Esophagus squamous epithelium (tissue), 4 donors: ENCODE measurements around the gene PRKCA.

ENCODE experiments used
- POLR2A ChIP-seq, 4 donors: fragments of 450-650 bp; IDR thresholded peaks; one replicate each; pipeline ENCODE4 v1.6.1; 2017; ENCODE audit warnings: antibody characterized with exemption in 4 of 4, mild to moderate bottlenecking in 4 of 4, moderate library complexity in 3 of 4
- TF ChIP-seq, protein P1 (sequence below), 6 experiments: fragments of 450-650 bp in 4 of 6; fragments of 200-600 bp in 2 of 6; sonication (generic) in 2 of 6; IDR thresholded peaks; one replicate each; pipeline ENCODE4 v1.5.1; 2016 to 2019; ENCODE audit warnings: antibody characterized with exemption in 6 of 6, mild to moderate bottlenecking in 4 of 6, moderate library complexity in 4 of 6

DNA sequence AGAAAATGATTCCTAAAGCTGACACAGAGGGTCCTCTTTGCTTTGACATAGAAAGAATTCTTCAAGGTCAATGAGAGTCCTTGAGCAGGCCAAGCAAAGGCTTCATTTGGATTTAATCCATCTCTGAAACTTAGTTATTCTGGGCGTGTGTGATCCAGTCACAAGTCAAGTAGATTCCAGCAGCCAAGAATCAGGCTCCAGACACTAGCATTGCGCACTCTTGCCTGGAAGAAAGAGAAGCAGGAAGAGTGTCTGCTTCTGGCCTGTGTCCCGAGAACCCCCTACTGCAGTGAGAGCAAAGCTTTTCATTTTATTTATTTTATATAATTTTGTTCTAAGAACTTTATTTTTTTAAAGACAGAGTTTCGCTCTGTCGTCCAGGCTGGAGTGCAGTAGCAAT is 444.3 kb downstream of the PRKCA start:
- TF ChIP-seq, protein P1, sequence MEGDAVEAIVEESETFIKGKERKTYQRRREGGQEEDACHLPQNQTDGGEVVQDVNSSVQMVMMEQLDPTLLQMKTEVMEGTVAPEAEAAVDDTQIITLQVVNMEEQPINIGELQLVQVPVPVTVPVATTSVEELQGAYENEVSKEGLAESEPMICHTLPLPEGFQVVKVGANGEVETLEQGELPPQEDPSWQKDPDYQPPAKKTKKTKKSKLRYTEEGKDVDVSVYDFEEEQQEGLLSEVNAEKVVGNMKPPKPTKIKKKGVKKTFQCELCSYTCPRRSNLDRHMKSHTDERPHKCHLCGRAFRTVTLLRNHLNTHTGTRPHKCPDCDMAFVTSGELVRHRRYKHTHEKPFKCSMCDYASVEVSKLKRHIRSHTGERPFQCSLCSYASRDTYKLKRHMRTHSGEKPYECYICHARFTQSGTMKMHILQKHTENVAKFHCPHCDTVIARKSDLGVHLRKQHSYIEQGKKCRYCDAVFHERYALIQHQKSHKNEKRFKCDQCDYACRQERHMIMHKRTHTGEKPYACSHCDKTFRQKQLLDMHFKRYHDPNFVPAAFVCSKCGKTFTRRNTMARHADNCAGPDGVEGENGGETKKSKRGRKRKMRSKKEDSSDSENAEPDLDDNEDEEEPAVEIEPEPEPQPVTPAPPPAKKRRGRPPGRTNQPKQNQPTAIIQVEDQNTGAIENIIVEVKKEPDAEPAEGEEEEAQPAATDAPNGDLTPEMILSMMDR (IDR thresholded peaks at IDR 0.05): no peak
- no peak for TF ChIP-seq POLR2A (IDR thresholded peaks at IDR 0.05)
